IPS-18c (cell line): Measurements from ENCODE around the gene PCDHB13.
"Not testable (repeated sequence)": the region's sequence is repeated elsewhere in the genome, so short reads cannot be mapped to it uniquely, and the experiment has no call there.

ENCODE experiments used
- H3K4me3 ChIP-seq: 2 replicates; pipeline ENCODE4 v1.7.0; 2013; ENCODE audit warnings: low read depth, mild to moderate bottlenecking, low read length, moderate library complexity; ENCODE audit not compliant: insufficient read depth
- H3K9me3 ChIP-seq: one replicate; pipeline ENCODE4 v1.6.1; 2013; ENCODE audit warnings: mild to moderate bottlenecking, low read length, moderate library complexity; ENCODE audit not compliant: control insufficient read depth, insufficient read depth

PCDHB13 gene

GRCh38 chr5:141245250-141245717 lies 31.6 kb downstream of the PCDHB13 start, which contains the start of gene PCDHB15:
Gene PCDHB15 (plus strand): TSS chr5:141245395. CDS start chr5:141245579, 184 bp downstream.
- Histone ChIP-seq H3K9me3 (peaks cover 4% of the 10 kb centered on the region), H3K4me3 (peak within 1 kb of the TSS; percentile 49)

DNA sequence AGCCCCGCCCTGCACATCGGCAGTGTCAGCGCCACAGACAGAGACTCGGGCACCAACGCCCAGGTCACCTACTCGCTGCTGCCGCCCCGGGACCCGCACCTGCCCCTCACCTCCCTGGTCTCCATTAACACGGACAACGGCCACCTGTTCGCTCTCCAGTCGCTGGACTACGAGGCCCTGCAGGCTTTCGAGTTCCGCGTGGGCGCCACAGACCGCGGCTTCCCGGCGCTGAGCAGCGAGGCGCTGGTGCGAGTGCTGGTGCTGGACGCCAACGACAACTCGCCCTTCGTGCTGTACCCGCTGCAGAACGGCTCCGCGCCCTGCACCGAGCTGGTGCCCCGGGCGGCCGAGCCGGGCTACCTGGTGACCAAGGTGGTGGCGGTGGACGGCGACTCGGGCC lies 33.3 kb downstream of the PCDHB13 start:
- H3K4me3 ChIP-seq, H3K9me3 ChIP-seq: not testable (repeated sequence)

DNA sequence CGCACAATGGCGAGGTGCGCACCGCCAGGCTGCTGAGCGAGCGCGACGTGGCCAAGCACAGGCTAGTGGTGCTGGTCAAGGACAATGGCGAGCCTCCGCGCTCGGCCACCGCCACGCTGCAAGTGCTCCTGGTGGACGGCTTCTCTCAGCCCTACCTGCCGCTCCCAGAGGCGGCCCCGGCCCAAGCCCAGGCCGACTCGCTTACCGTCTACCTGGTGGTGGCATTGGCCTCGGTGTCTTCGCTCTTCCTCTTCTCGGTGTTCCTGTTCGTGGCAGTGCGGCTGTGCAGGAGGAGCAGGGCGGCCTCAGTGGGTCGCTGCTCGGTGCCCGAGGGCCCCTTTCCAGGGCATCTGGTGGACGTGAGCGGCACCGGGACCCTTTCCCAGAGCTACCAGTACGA lies 33.7 kb downstream of the PCDHB13 start:
- not testable (repeated sequence) for H3K4me3 ChIP-seq, H3K9me3 ChIP-seq

GRCh38 chr5:141250576-141250975 lies 36.9 kb downstream of the PCDHB13 start:
- peaks cover 7% of the 10 kb centered on the region for H3K9me3 ChIP-seq

DNA sequence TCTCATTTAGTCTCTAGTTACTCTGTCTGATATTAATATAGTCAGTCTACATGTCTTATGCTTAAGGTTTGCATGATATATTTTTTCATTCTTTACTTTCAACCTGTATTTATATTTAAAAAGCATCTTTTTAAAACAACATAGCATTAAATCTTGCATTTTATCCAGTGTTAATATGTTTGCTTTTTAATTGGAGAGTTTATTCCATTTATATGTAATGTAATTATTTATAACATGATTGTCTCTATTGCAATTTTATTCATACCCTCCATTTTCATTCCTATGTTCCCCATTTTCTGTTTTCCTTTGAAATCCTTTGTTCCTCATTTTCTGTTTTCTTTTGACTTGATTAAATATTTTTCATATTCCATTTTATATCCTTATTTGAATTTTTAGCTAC lies 44.7 kb downstream of the PCDHB13 start:
- no peak overlapping the region for H3K4me3 ChIP-seq
- peaks cover 22% of the 10 kb centered on the region for H3K9me3 ChIP-seq

More at GRCh38 chr5:141250576-141250975, 36.9 kb downstream of the PCDHB13 start:
- no peak overlapping the region for H3K4me3 ChIP-seq

- Histone ChIP-seq H3K9me3 (peaks cover 23% of the 10 kb centered on the region), H3K4me3 (no peak overlapping the region)
These were observed 45.2 kb downstream of the PCDHB13 start for GRCh38 chr5:141258948-141259347.

DNA sequence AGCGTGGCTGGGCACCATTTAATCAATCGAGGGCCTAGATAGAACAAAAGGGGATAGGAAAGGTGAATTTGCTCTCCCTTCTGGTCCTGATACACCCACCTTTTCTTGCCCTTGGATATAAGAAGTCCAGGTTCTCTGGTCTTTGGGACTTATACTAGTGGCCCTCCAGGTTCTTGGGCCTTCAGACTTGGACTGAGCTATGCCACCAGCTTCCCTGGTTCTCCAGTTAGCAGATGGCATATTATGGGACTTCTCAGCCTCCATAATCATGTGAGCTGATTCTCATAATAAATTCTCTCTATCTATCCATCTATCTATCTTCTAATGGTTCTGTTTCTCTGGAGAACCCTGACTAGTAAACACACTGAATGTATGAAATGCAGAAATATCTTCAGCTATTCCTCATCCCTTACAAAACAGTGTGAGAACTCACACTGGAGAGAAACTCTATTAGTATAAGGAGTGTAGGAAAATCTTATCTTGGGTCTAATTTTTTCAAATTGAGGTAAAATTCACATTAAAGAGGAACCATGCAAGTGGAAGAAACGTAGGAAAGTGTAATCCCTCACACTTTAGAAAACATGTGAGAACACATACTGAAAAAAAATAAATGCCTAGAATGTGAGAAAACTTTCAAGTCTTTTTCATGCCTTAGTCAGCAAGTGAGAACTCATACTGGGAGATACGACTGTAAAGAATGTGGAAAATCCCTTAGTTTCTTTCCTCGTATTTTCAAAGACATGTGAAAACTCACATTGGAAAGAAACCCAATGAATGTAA lies 46.9 kb downstream of the PCDHB13 start:
- no peak overlapping the region for H3K4me3 ChIP-seq
- H3K9me3 ChIP-seq: peaks cover 18% of the 10 kb centered on the region

DNA sequence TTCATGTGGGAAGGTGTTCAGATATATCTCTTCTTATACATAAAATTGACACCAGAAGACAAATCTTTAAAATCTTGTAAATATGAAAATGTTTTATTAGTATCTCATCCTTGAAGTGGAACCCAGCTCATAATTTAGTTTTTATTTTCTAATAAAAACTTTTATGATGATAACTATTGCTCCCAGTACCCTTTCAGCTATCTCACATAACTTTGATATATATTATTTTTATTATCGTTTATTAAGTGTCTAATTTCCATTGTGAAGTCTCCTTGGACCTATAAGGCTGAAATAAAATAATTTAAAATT lies 47.5 kb downstream of the PCDHB13 start:
- Histone ChIP-seq H3K9me3 (peaks cover 19% of the 10 kb centered on the region), H3K4me3 (no peak overlapping the region)
